Gastroesophageal sphincter (tissue), 3 donors: ENCODE results near the gene CPA4.

Experiments used
- EP300 ChIP-seq: sonication (generic); formaldehyde crosslinking; IDR thresholded peaks from one replicate; pipeline ENCODE4 v1.6.1; 2017; ENCODE audit warnings: antibody characterized with exemption, mild to moderate bottlenecking
- POLR2A ChIP-seq, 2 donors: fragments of 450-650 bp; IDR thresholded peaks; one replicate each; pipeline ENCODE4 v1.6.1; 2017; ENCODE audit warnings: antibody characterized with exemption in 2 of 2, mild to moderate bottlenecking in 2 of 2, moderate library complexity in 1 of 2
- POLR2AphosphoS5 ChIP-seq: sonication (generic); formaldehyde crosslinking; IDR thresholded peaks from one replicate; pipeline ENCODE4 v1.6.1; 2017; ENCODE audit warnings: antibody characterized with exemption
- TF ChIP-seq, protein P1 (sequence below), 4 experiments: fragments of 200-600 bp in 2 of 4; fragments of 450-650 bp in 2 of 4; sonication (generic) in 1 of 4; IDR thresholded peaks; one replicate each; pipeline ENCODE4 v1.5.1; 2017 to 2019; ENCODE audit warnings: antibody characterized with exemption in 4 of 4, mild to moderate bottlenecking in 2 of 4, moderate library complexity in 2 of 4

DNA sequence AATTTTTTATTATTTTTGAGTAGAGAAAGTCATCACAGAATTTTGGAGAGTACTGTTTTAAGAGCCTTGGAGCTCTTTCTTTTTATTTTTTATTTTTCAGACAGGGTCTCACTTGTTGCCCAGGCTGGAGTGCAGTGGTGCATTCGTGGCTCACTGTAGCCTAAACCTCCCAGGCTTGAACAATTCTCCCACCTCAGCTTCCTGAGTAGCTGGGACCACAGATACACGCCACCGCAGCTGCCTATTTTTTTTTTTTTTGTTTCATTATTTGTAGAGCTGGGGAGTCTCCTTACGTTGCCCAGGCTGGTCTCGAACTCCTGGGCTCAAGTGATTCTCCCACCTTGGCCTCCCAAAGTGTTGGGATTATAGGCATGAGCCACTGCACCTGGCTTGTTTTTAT lies 10.6 kb downstream of the CPA4 start:
- TF ChIP-seq POLR2A (IDR thresholded peaks at IDR 0.05) (no peak), EP300 (no peak), POLR2AphosphoS5 (no peak)
- TF ChIP-seq, protein P1, sequence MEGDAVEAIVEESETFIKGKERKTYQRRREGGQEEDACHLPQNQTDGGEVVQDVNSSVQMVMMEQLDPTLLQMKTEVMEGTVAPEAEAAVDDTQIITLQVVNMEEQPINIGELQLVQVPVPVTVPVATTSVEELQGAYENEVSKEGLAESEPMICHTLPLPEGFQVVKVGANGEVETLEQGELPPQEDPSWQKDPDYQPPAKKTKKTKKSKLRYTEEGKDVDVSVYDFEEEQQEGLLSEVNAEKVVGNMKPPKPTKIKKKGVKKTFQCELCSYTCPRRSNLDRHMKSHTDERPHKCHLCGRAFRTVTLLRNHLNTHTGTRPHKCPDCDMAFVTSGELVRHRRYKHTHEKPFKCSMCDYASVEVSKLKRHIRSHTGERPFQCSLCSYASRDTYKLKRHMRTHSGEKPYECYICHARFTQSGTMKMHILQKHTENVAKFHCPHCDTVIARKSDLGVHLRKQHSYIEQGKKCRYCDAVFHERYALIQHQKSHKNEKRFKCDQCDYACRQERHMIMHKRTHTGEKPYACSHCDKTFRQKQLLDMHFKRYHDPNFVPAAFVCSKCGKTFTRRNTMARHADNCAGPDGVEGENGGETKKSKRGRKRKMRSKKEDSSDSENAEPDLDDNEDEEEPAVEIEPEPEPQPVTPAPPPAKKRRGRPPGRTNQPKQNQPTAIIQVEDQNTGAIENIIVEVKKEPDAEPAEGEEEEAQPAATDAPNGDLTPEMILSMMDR (IDR thresholded peaks at IDR 0.05): no peak
